GM18873 (cell line): ENCODE measurements around the gene RBM47.
"Not testable (repeated sequence)": the region's sequence is repeated elsewhere in the genome, so short reads cannot be mapped to it uniquely, and the experiment has no call there.

Source experiments
- ATAC-seq: cut with Tn5 transposase; IDR thresholded peaks from one replicate; pipeline ENCODE4 v1.9.1; 2021; ENCODE audit warnings: mild to moderate bottlenecking, moderate library complexity, moderate number of reproducible peaks; ENCODE audit not compliant: unreplicated experiment, low FRiP score

Gene RBM47

DNA sequence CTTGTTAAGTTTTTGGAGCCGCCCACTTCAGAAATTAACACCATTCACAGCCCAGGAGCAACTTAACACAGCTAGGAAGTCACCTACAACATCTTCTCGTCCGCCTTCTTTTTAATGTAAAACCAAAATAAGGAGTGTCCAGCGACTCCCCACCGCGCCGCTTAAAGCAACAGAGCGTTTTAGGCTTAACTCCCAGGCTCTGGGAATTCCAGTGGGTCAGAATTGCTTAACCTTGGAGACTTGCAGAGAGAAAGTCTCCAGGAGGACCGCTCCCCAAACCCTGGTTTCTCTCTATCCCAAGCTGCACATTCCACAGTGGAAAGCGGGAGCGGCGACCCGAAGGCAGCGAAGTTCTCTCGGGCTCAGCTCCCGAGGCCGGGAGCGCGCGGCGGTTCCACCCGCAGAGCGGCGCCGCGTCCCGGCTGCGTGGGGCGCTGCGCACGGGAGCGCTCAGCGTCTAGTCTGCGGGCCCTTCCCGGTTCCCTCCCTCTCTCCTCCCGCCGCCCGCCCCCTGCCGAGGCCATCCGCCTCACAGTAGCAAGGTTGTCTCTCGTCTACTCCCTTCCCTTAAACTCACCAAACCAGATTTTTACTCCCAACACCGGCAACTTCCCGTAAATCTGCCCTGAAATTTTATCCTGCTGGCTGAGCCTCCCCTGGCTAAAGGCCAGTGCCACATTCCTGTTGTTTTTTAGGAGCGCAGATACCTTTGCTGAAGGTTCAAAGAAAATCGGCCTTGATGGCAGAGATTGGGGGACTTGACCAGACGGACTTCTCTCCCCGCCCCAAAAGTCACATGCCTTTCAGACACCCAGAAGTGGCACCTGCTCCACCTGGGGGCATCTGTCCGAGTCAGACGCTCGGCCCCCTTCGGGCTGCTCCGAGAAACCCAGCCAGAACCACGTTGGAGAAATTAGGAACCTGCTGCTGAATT, at the start of gene RBM47:
Gene RBM47, minus strand, starts transcription at position 464 of the 934 bp plus-strand sequence. CDS start 190,971 bp downstream, outside the sequence.
- ATAC-seq = peak; percentile 43

DNA sequence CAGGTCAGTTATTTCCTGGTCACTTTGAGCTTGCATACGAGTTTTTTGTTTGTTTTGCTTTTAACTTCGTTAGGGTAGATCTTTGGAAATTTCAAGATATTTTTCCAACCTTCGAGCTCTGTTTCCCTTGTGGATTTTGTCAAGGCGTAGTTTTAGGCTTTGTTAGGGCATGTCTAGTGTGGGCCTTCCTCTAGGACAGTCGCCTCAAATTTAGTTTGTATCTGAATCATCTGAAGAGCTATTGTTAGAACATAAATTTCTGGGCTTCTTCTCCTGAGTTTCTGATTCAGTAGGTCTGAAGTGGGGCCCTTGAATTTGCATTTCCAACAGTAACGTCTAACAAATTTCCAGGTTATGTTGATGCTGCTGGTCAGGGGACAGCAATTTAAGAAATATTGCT, 48.8 kb upstream of the RBM47 start:
- no peak for ATAC-seq

DNA sequence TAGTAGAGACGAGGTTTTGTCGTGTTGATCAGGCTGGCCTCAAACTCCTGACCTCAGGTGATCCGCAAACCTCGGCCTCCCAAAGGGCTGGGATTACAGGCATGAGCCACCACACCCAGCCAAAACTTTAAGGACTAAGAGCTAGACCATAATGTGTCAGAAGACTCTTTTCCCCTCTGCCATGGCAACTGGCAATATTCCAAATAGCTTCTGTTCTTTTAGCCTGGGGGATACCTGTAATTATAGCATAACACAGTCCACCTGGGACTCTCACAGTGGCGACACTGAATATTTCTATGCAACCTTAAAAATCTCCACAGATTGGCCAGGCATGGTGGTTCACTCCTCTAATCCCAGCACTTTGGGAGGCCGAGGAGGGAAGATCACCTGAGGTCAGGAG, 45.5 kb upstream of the RBM47 start:
- no peak for ATAC-seq

DNA sequence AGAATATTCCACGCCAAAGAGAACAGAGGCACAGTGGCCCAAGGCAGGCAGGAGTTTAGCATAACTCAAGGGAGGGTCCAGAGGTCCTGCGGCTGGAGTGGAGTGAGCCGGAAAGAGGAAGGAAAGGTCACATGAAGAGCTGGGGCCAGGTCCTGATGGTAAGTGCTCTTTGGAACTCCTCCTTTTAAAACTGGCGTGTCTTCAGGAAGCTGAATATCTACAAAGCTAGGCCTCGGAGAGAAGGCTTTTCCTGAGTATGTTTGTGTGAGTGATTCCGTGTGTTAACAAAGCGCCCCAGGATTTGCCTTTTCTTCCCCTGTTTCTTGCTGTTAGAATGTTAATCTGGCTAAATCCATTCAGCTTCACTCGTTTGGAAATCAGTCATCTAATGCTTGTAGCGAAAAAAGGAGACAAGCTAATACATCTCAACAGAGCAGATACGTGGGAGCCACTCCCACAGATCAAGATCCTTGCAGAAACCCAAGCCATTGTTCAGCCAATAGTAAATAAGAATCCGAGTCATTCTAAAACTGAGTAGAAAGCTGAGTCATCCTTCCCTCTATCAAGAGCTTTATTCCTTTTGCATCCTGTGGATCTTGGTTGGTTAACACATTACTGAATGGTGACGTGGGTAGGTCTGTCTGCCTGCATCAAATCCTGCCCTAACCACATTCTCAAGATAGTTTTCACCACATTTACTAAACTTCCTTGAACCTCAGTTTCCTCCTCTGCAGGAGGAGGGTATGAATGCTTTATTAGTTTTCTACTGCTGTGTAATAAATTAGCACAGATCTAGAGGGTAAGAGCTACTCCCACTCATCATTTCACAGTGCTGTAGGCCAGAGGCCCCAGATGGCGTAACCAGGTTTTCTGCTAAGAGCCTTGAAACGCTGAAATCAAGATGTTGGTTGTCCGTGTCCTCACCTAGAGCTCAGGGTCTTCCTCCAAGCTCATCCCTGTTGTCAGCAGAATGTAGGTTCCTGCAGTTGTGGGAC, 43.2 kb upstream of the RBM47 start:
- peak; percentile 51 for ATAC-seq

DNA sequence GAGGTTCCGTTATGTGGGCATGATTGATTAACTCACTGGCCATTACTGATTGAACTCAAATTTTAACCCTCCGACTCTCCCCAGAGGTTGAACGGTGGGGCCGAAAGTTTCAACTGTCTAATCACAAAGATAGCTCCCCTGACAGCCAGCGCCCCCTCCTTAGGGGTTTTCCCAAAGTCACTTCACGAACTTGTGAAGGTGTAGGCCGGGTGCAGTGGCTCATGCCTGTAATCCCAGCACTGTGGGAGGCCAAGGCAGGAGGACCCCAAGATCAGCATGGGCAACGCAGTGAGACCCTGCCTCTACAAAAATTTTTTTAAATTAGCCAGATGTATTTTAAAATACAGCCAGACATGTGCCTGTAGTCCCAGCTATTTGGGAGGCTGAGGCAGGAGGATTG, 39.8 kb upstream of the RBM47 start:
- ATAC-seq = peak; percentile 51

DNA sequence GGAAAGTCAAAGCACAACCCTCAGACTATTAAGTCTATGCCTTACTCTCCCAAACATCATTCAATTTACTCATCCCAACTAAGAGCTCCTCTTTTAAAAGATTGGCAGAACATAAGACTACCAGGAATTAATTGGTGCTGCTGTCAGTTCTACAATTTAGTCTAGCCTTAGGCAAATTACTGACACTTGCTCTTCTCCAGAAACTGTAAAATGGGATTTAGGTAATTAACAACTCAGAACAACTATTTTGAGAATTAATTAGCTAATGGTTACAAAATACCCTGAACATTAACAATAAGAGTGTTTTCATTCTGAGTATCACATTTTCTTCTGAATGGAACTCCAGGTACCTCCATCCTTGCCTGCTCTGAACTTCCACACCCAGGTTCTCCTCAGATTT, 36.2 kb upstream of the RBM47 start:
- ATAC-seq = no peak

DNA sequence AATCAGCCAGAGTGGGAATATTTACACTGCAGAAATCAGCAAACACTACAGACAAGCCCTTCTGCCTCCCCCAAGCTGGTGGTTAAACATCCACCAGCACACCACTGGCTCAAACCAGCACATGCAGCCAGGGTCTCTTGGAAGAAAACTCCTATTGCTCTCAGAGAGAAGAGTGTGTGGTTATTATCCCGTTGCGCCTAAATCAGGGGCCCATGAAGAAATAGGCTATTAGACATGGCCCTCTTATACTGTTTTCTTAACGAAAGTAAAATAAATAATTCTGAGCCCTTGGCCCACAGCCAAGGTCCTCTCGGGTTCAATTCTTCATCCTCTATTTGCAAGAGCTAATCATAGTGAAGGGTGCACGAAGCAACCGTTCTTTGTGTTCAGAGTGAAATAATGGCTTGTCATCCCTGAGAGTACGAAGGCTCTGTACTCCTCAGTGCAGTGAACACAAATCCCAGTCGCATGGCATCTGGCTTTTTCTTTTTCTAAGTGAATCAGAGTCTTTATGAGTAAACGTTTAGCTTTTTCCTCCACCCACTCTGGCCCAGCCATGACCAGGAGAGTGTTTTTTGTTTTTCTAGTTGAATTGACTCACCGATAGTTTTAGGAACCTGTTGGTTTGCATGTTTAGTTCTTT, 33.4 kb upstream of the RBM47 start:
- ATAC-seq = peak; percentile 66

DNA sequence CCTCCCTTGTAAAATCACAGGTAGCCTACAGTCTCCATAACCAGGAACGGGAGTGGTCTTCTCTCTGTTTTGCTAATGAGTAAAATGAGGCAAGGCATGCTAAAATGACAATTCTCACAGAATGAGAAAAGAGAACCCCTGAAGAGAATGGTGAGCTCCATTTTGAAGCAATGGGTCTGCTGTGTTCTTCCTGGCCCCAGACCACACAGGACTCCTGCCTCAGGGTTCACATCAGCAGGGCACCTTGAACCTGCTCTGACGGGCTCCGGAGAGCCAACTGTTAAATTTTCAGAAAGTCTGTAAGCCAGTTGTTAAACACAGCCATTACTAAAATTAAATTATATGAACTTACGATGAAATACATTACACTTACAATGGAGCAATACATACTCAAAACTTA, 32.1 kb upstream of the RBM47 start:
- ATAC-seq = no peak

DNA sequence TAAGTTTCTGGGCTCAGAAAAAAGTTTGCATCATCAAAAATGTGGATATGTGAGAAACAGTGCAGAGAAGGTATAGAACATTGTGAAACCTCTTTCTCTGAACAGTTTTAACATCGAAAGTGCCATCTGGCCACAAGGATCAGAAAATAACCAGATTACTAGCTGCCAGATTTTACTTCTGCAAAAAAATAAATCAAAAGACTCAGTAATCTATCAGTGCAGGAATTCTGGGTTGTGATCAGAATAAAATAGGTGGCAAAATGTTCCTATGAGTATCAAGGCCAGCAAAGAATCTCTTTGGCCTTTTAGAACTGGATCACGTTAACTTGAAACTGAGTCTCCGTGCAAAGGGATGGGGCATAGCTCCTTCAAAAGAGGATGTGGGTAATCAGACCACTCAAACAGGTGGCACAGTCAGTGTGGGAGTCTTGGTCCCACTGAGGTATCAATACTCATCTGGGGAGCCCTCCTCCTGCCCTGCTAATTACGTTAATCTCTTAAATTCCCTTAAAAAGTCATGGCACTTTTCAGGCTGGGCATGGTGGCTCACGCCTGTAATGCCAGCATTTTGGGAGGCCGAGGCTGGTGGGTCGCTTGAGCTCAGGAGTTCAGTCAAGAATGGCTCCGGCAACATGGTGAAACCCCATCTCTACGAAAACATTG, 26.7 kb upstream of the RBM47 start:
- ATAC-seq = peak; percentile 88

DNA sequence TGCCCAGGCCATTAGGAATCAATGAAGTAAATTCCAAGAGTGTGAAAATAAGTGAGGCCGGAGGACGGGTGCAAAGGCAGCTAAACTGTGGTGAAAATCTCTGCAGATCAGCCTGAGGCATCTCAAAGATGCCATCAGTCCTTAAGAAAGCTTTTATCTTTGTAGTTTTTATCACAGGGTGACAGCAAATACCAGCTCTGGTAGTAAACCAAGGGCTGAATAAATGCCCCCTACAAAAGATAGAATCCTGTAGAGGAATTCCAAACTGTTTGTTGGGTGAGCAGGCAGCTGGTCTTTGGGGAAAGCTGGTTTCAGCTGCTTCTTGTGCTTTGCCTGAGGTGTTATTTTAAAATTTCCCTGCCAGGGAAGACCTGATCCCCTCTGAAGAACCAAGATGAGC, 21.6 kb upstream of the RBM47 start:
- no peak for ATAC-seq

DNA sequence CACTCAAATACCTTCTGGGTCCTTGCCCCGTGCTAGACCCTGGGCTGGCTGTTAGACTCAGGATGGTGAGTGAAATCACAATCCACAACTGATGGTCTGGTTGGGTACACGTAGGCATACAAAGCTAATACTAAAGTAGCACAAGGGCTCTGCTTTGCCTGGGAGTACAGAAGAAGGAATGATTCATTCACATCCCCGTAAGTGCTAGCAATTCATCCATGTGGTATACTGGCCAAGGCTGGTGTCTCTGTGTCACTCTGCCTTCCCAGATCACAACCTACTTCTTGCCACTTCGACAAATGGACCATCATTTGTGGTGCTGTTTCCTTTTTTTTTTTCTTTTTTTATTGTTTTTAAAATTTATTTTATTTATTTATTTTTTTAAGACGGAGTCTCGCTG, 19.7 kb upstream of the RBM47 start:
- no peak for ATAC-seq

DNA sequence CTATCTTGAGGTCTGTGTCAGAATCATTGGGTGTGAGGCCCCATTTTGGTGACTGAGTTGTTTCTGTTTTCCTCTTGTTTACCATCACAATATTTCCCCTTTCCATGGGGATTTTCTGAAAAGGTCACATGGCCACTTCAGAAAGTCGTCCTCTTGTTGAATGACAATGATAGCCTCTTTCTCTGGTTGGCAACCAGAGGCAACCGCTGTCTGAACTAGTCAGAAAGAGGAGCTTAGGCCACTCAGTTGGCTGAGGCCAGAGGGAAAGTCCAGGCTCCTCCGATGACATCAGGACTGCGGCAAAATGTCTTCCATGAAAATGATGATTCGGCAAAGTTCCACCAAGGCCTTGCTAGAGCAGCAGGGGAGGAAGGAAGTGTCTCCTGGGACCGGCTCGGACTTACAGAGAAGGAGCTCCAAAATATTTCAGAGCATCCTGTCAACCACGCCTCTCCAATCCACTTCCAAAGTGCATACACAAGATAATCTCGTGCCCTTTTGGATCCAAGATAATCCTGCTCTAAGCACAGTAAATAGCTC, 19.1 kb upstream of the RBM47 start:
- no peak for ATAC-seq

DNA sequence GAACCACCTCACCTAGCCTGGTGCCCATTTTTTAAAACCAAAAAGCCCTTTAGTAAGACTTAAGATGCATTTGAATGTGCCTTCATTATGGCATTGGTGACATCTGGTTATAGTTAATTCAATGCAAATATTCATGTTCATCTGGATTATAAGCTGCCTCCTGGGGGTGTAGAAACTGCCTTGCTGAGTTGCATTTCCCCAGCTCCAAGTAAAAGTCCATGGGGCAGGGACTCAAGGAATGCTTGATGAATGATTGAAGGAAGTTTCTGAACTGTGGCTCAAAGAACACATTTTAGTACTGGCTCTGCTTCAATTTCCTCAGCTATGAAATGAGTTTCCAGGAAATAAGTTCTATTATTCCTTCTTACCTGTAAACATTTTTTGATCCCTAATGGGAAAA, 18.5 kb upstream of the RBM47 start:
- ATAC-seq = no peak

DNA sequence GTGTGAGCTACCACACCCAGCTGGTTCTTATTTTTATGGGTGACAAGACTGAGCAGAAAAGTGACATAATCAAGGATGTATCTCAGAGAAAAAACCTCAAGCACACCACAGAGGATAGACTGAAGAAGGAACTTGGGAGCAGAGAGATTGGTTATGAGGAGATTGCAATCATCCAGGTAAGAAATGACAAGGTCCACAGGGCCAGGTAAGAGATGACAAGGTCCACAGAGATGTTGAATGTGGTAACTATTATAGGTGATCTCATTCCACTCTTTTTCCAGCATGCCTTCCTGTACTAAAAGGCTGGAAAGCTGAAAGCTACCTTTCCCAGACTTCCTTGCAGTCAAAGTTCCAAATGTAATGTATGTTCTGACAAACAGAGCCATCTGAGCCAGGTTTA, 15.9 kb upstream of the RBM47 start:
- no peak for ATAC-seq

DNA sequence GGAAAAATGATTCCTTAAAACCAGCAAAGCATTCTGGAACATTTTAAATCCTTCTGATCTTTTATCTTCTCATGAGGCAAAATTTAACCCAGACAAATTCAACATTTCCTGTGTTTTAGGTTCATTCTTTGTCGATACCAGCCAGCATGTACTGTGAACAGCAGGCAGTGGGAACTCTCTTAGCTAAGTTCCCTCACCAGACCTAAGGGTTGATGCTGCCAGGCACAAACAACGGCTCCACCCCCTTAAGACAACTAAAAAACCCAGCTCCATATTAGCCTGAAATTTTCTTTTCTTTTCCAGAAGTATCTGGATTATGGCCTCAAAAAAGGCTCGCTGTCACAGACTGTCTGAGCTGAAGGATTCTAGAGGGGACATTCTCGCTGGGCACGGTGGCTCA, 2.4 kb upstream of the RBM47 start:
- ATAC-seq = no peak

DNA sequence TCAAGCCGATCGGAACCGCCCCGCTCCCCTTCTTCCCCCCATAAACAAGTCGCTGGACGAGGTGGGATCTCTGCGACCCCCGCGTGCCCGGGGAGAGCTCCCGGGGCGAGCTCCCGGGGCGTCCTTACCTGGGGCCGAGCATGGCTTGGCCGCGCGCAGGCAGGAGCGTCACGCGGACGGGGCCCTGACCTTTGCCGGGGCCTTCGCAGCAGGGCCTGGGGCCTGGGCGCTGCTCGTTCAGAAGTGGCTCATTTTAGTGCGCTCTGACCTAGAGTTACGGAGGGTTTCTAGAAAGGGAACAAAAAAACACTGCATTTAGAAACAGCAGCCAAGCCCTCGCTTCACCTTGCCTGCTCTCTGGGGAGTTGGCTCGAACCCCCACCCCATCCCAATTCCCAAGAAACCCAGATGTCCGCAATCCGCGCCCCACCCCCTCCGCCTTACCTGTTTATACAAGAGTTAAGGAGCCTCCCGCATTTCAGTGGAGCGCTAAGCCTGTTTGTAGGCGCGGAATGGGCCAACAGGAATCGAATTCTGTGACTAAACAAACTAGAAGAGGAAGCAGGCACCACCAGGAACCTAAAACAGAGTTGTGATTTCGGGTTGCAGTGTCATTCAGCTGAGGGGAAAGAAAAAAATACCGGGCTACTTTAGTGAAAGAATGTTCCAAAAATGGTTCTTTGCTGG, 814 bp upstream of the RBM47 start:
- peak; percentile 45 for ATAC-seq

DNA sequence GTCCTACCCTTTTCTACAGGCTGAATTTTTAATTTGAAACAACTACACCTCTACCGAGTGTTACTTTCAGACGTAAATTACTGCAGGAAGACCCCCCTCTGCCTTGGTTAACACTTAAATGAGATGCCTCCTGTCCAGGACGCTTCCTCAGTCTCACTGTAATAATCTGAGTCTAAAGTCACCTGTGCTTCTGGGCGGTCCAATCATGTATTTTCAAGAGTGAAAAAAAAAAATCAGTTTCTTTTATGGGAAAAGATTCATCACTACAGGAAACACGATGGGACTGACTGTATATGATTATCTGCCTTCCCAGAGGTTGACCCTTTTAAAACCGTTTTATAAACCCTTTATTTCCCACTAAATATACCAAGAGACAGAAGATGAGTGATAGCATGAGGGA, 776 bp downstream of the RBM47 start:
- no peak for ATAC-seq

DNA sequence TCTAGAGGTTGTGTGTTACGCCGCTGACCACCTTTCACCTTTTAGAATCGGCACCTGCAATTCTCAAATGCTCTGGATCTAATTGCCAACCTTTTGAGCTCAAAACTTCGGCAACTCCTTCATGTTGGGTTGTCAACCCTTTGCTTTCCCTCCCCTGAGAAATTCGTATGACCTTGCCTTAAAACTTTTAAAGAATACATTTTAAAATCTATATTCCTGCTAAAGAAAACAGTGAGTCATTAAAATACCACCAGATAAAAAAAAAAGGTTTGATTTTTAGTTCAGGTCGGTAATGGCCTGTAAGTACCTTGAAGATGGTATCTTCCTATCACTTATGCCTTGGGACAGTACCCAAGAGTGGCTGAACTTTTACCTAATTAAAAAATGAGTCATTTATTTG, 1.3 kb downstream of the RBM47 start:
- not testable (repeated sequence) for ATAC-seq

DNA sequence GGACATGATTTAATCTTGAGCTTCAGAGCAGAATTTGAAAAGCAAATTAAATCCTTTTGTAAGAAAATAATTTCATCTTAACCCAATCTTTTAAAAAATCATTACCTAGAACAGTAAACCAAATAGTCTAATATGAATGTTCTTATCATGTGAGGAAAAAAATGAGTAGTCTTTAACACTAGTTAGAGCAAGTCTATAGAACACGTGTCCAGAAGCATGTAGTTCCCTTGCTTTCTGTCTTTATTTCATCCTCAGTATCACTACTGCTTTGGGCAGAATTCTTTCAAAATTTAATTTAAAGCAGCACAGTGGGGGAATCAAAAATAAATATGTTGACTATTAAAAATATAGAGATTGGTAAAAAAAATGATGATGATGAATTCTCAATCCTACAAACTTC, 2.1 kb downstream of the RBM47 start:
- no peak for ATAC-seq
